ENCODE results near the gene SSNA1.

- TF ChIP-seq POLR2AphosphoS5 (IDR thresholded peaks at IDR 0.05) (no peak), CTCF (IDR thresholded peaks at IDR 0.05) (no peak), POLR2A (IDR thresholded peaks at IDR 0.05) (no peak)
These were observed 19.3 kb upstream of the SSNA1 start for GRCh38 chr9:137168904-137169856.

Data from breast epithelium (tissue), 3 donors.